NCI-H2107 (cell line): ENCODE data around the gene CHN2.
"Not testable (repeated sequence)": the region's sequence is repeated elsewhere in the genome, so short reads cannot be mapped to it uniquely, and the experiment has no call there.

ENCODE experiments used
- DNase-seq: peaks from one replicate; lab custom pipeline; 2025; lab: John Stamatoyannopoulos, UW

CHN2 gene

DNA sequence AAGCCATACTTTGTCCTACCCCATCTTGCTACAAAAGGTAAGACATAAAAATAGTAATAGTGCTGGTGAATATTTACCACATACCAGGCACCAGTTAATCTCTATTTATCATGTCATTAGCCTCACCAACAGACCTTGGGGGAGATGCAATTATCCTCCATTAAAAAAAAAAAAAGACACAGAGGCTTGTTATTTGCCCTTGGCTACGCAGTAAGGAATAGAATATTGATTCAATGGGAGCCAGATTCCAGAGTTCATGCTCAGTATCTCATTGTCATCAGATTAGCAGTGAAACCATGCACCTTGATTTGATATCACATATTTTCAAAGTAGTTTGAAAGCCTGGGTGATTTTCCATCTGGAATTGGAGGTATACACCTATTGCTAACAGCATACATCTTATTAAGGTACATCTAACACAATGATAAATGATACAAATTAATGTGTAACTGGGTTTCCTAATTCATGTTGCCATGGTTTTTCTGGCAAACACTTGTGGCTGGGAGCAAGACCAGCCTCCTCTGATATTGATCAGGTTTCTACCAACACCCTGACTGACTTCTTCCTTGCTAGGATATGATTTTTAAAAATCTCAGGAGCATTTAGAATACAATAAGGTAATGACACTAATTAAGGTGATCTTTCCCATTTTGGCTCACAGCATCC lies 301.9 kb downstream of the CHN2 start:
- no peak for DNase-seq

GRCh38 chr7:29499932-29500331 lies 305.4 kb downstream of the CHN2 start:
- no peak for DNase-seq

- no peak for DNase-seq
These were observed 306.1 kb downstream of the CHN2 start for GRCh38 chr7:29500719-29501118.

- no peak for DNase-seq
These were observed 307.6 kb downstream of the CHN2 start for GRCh38 chr7:29502133-29502532.

DNA sequence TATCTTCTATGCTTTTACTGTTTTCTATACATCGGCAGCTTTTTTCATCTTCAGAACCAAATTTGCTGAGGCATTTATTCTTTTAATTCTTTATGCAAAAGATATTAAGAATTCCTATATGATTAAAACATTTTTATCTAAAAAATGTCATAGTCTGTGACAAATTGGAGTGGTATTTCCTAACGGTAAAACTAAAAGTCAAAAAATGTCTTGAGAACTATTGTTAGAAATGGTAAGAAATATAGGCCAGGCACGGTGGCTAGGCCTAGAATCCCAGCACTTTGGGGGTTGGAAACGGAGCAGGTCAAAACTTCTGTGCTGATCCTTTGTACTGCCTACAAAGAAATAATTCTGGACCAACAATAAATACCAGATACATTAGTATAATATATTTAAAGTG lies 311.4 kb downstream of the CHN2 start:
- DNase-seq, result no peak

GRCh38 chr7:29508608-29509007 lies 314.0 kb downstream of the CHN2 start:
- DNase-seq, result no peak

DNA sequence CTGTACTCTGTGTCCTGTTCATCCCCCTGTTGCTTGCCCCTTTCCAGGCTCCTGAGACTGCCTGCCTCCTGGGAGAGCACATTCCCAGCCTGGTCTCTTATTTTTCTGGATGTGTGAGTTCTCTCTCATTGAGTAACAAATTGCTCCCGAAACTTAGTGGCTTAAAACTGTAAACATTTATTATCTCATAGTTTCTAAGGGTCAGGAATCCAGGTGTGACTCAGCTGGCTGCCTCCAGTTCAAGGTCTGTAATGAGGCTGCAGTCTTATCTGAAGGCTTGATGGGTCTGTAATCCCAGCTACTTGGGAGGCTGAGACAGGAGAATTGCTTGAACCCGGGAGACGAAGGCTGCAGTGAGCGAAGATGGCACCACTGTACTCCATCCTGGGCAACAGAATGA lies 315.5 kb downstream of the CHN2 start:
- no peak for DNase-seq

DNA sequence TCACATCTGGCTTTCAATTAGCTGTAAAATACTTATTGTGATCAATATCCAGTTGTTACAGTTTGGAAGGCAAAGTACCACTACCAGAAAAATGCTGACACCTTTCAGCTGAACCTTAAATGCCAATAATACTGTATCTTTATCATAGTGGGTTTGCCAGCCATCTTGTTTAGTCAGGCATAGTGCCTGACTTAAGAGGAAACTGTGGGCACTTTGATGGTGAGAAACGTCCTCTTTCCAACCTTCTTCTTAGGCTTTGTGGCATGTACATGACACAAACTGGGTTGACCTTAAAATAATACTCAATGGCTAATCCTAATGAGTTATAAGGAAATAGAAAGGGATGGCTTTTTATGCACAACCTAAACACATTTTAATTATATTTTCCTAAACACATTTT lies 316.8 kb downstream of the CHN2 start:
- no peak for DNase-seq

GRCh38 chr7:29511851-29512250 lies 317.3 kb downstream of the CHN2 start:
- no peak for DNase-seq

DNA sequence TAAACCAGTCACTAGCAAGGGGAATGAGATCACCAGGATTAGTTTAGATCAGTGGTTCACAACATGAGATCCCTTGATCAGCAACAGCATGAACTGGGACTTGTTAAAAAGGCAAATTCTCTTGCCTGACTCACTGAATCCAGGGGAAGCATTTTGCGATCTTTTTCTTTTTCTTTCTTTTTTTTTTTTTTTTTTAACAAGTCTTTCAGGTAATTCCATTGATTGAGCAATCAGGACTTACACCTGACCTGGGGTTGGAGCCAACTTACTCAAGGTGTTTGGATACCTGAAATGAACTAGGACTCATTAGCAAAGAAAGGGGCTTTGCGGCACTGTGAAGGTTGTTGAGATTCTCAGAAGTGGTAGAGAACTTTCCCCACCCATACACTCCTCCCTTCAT lies 321.9 kb downstream of the CHN2 start:
- no peak for DNase-seq

- DNase-seq, result no peak
These were observed 324.0 kb downstream of the CHN2 start for GRCh38 chr7:29518616-29519015.

DNA sequence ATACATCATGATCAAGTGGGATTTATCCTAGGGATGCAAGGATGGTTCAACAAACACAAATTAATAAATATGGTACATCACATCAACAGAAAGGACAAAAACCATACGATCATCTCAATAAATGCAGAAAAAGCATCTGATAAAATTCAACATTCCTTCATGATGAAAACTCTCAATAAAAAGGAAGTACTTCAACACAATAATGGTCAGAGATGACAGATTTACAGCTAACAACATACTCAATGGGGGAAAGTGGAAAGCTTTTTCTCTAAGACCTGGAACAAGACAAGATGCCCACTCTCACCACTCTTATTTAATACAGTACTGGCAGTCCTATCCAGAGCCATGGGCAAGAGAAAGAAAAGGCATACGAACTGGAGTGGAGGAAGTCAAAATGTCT lies 329.2 kb downstream of the CHN2 start:
- DNase-seq, result no peak

GRCh38 chr7:29527505-29528108 lies 333.0 kb downstream of the CHN2 start:
- no peak for DNase-seq

- DNase-seq, result not testable (repeated sequence)
These were observed 334.0 kb downstream of the CHN2 start for GRCh38 chr7:29528526-29528925.
